DOHH2 (cell line): Measurements from ENCODE around the gene MRPL46.
"Not testable (repeated sequence)": the region's sequence is repeated elsewhere in the genome, so short reads cannot be mapped to it uniquely, and the experiment has no call there.

Experiments
- H3F3A ChIP-seq: fragments of 200-600 bp; sonication (generic), shearing (Covaris generic); 2 replicates; pipeline ENCODE4 v1.6.0; 2016; ENCODE audit warnings: antibody characterized with exemption, mild to moderate bottlenecking; ENCODE audit not compliant: control insufficient read depth, insufficient read depth
- H3K27ac ChIP-seq: fragments of 200-600 bp; sonication (generic); 2 replicates; pipeline ENCODE4 v1.5.1; 2014; ENCODE audit warnings: low read depth, mild to moderate bottlenecking, low read length, moderate library complexity
- H3K27me3 ChIP-seq: fragments of 200-600 bp; sonication (generic); 2 replicates; pipeline ENCODE4 v1.6.1; 2014; ENCODE audit warnings: mild to moderate bottlenecking, low read length, mixed read lengths; ENCODE audit not compliant: control insufficient read depth
- H3K36me3 ChIP-seq: fragments of 200-600 bp; sonication (generic); 2 replicates; pipeline ENCODE4 v1.6.1; 2014; ENCODE audit warnings: mild to moderate bottlenecking, low read length, moderate library complexity, mixed read lengths; ENCODE audit not compliant: control insufficient read depth
- H3K4me1 ChIP-seq: fragments of 200-600 bp; sonication (generic); 2 replicates; pipeline ENCODE4 v1.6.1; 2014; ENCODE audit warnings: mild to moderate bottlenecking, low read length, mixed read lengths; ENCODE audit not compliant: control insufficient read depth
- H3K4me2 ChIP-seq: fragments of 200-600 bp; sonication (generic); 2 replicates; pipeline ENCODE4 v1.6.0; 2014; ENCODE audit warnings: mild to moderate bottlenecking, low read length, moderate library complexity
- H3K4me3 ChIP-seq: fragments of 200-600 bp; sonication (generic); 2 replicates; pipeline ENCODE4 v1.5.1; 2014; ENCODE audit warnings: mild to moderate bottlenecking, low read length, mixed read lengths
- H3K79me2 ChIP-seq: fragments of 200-600 bp; sonication (generic); 2 replicates; pipeline ENCODE4 v1.6.1; 2014; ENCODE audit warnings: mild to moderate bottlenecking, low read length, mixed read lengths; ENCODE audit not compliant: control insufficient read depth
- H3K9me2 ChIP-seq: fragments of 200-600 bp; sonication (generic); replicated peaks from 2 replicates; pipeline ENCODE4 v1.6.1; 2014; ENCODE audit warnings: mild to moderate bottlenecking, low read length, mixed read lengths; ENCODE audit not compliant: control insufficient read depth
- H3K9me3 ChIP-seq: fragments of 200-600 bp; sonication (generic); 2 replicates; pipeline ENCODE4 v1.6.1; 2014; ENCODE audit warnings: antibody characterized with exemption, low read length, mixed read lengths; ENCODE audit not compliant: control insufficient read depth, insufficient read depth
- H4K20me1 ChIP-seq: fragments of 200-600 bp; sonication (generic); 2 replicates; pipeline ENCODE4 v1.6.0; 2014; ENCODE audit warnings: low read depth, mild to moderate bottlenecking, antibody characterized with exemption, low read length, moderate library complexity; ENCODE audit not compliant: control insufficient read depth, insufficient read depth
- CTCF ChIP-seq: fragments of 200-600 bp; sonication (generic); IDR thresholded peaks from one replicate; pipeline ENCODE4 v1.5.1; 2014; ENCODE audit warnings: antibody characterized with exemption, mild to moderate bottlenecking, low read depth, low read length; ENCODE audit not compliant: poor library complexity, severe bottlenecking
- EZH2phosphoT487 ChIP-seq: fragments of 200-600 bp; sonication (generic); IDR thresholded peaks from 2 replicates; pipeline ENCODE4 v1.6.1; 2017; ENCODE audit warnings: borderline replicate concordance, mild to moderate bottlenecking, antibody characterized with exemption, low read length, moderate library complexity, mixed read lengths

Gene MRPL46

GRCh38 chr15:88472225-88472624 lies 5.0 kb upstream of the MRPL46 start:
- Histone ChIP-seq H3K36me3 (peaks cover 61% of the 10 kb centered on the region), H3K9me3 (no peaks in the 10 kb centered on the region), H3K4me2 (no peak overlapping the region), H3K79me2 (peaks cover 46% of the 10 kb centered on the region), H3K4me3 (no peak overlapping the region), H3K9me2 (no peaks in the 10 kb centered on the region), H3F3A (no peaks in the 10 kb centered on the region), H3K27me3 (no peaks in the 10 kb centered on the region), H4K20me1 (no peaks in the 10 kb centered on the region; the same call in 1 of the 2 replicates), H3K27ac (no peak overlapping the region), H3K4me1 (peaks cover 19% of the 10 kb centered on the region)
- TF ChIP-seq CTCF = no peak
- TF ChIP-seq EZH2phosphoT487 = no peak

GRCh38 chr15:88470625-88471372 lies 3.6 kb upstream of the MRPL46 start:
- peaks cover 27% of the 10 kb centered on the region for H3K4me1 ChIP-seq
- H3K4me2 ChIP-seq = no peak overlapping the region
- H3K36me3 ChIP-seq = peaks cover 57% of the 10 kb centered on the region
- no peaks in the 10 kb centered on the region; the same call in 1 of the 2 replicates for H4K20me1 ChIP-seq
- no peaks in the 10 kb centered on the region for H3K9me3 ChIP-seq
- no peaks in the 10 kb centered on the region for H3F3A ChIP-seq
- H3K79me2 ChIP-seq = peaks cover 60% of the 10 kb centered on the region
- TF ChIP-seq CTCF = peak; percentile 9
- TF ChIP-seq EZH2phosphoT487 = no peak
- no peak overlapping the region for H3K4me3 ChIP-seq
- no peaks in the 10 kb centered on the region for H3K27me3 ChIP-seq
- H3K9me2 ChIP-seq = no peaks in the 10 kb centered on the region
- H3K27ac ChIP-seq = no peak overlapping the region

- no peaks in the 10 kb centered on the region for H3F3A ChIP-seq
- no peaks in the 10 kb centered on the region for H3K9me2 ChIP-seq
- TF ChIP-seq EZH2phosphoT487 (no peak), CTCF (no peak)
- H3K36me3 ChIP-seq = peaks cover 65% of the 10 kb centered on the region
- H3K27ac ChIP-seq = no peak overlapping the region
- H3K9me3 ChIP-seq = no peaks in the 10 kb centered on the region
- no peaks in the 10 kb centered on the region for H3K27me3 ChIP-seq
- H3K4me3 ChIP-seq = no peak overlapping the region
- peaks cover 30% of the 10 kb centered on the region for H3K4me1 ChIP-seq
- peak overlapping the region; percentile 79; the same call in 1 of the 2 replicates for H3K4me2 ChIP-seq
- H4K20me1 ChIP-seq = no peaks in the 10 kb centered on the region
- peaks cover 74% of the 10 kb centered on the region for H3K79me2 ChIP-seq
These were observed 2.1 kb upstream of the MRPL46 start for GRCh38 chr15:88469321-88469720.

- not testable (repeated sequence) for H3K27ac ChIP-seq, H3F3A ChIP-seq, H3K9me3 ChIP-seq, H4K20me1 ChIP-seq, H3K27me3 ChIP-seq, H3K9me2 ChIP-seq
- peaks cover 74% of the 10 kb centered on the region for H3K79me2 ChIP-seq
- H3K4me2 ChIP-seq = peak overlapping the region; percentile 79
- H3K4me3 ChIP-seq = peak overlapping the region; percentile 99
- peaks cover 30% of the 10 kb centered on the region for H3K4me1 ChIP-seq
- H3K36me3 ChIP-seq = peaks cover 70% of the 10 kb centered on the region
These were observed 1.5 kb upstream of the MRPL46 start for GRCh38 chr15:88468721-88469120.
